22Rv1 (cell line): ENCODE measurements around the gene FOXI3.

Experiments used
- H3K27ac ChIP-seq: fragments of 450-650 bp; 2 replicates; pipeline ENCODE4 v1.5.1; 2017
- CTCF ChIP-seq: fragments of 450-650 bp; IDR thresholded peaks from 2 replicates; pipeline ENCODE4 v1.5.1; 2017; ENCODE audit warnings: mild to moderate bottlenecking
- ZFX ChIP-seq: fragments of 450-650 bp; IDR thresholded peaks from 2 replicates; pipeline ENCODE4 v1.6.1; 2017; ENCODE audit warnings: antibody characterized with exemption, borderline replicate concordance

The FOXI3 gene

GRCh38 chr2:88472811-88473210 lies 20.3 kb upstream of the FOXI3 start:
- TF ChIP-seq CTCF, result no peak
- no peak for TF ChIP-seq ZFX
- H3K27ac ChIP-seq, result no peak overlapping the region

- no peak overlapping the region for H3K27ac ChIP-seq
- TF ChIP-seq ZFX, result no peak
- no peak for TF ChIP-seq CTCF
Measured at GRCh38 chr2:88471083-88471942, 18.8 kb upstream of the FOXI3 start.

- no peak overlapping the region for H3K27ac ChIP-seq
- TF ChIP-seq ZFX (no peak), CTCF (no peak)
Measured at GRCh38 chr2:88469202-88470114, 17.0 kb upstream of the FOXI3 start.

GRCh38 chr2:88464153-88464552 lies 11.7 kb upstream of the FOXI3 start:
- H3K27ac ChIP-seq, result no peak overlapping the region
- TF ChIP-seq ZFX (no peak), CTCF (no peak)

GRCh38 chr2:88458633-88459032 lies 6.1 kb upstream of the FOXI3 start:
- no peak overlapping the region for H3K27ac ChIP-seq
- TF ChIP-seq CTCF (no peak), ZFX (no peak)

GRCh38 chr2:88452980-88453582 lies 588 bp upstream of the FOXI3 start:
- no peak overlapping the region for H3K27ac ChIP-seq
- TF ChIP-seq ZFX, result no peak
- TF ChIP-seq CTCF, result no peak
